DOHH2 (cell line): ENCODE data around the gene MALT1.

Experiments used
- H3F3A ChIP-seq: fragments of 200-600 bp; sonication (generic), shearing (Covaris generic); 2 replicates; pipeline ENCODE4 v1.6.0; 2016; ENCODE audit warnings: antibody characterized with exemption, mild to moderate bottlenecking; ENCODE audit not compliant: control insufficient read depth, insufficient read depth
- H3K27ac ChIP-seq: fragments of 200-600 bp; sonication (generic); 2 replicates; pipeline ENCODE4 v1.5.1; 2014; ENCODE audit warnings: low read depth, mild to moderate bottlenecking, low read length, moderate library complexity
- H3K27me3 ChIP-seq: fragments of 200-600 bp; sonication (generic); 2 replicates; pipeline ENCODE4 v1.6.1; 2014; ENCODE audit warnings: mild to moderate bottlenecking, low read length, mixed read lengths; ENCODE audit not compliant: control insufficient read depth
- H3K36me3 ChIP-seq: fragments of 200-600 bp; sonication (generic); 2 replicates; pipeline ENCODE4 v1.6.1; 2014; ENCODE audit warnings: mild to moderate bottlenecking, low read length, moderate library complexity, mixed read lengths; ENCODE audit not compliant: control insufficient read depth
- H3K4me1 ChIP-seq: fragments of 200-600 bp; sonication (generic); 2 replicates; pipeline ENCODE4 v1.6.1; 2014; ENCODE audit warnings: mild to moderate bottlenecking, low read length, mixed read lengths; ENCODE audit not compliant: control insufficient read depth
- H3K4me2 ChIP-seq: fragments of 200-600 bp; sonication (generic); 2 replicates; pipeline ENCODE4 v1.6.0; 2014; ENCODE audit warnings: mild to moderate bottlenecking, low read length, moderate library complexity
- H3K4me3 ChIP-seq: fragments of 200-600 bp; sonication (generic); 2 replicates; pipeline ENCODE4 v1.5.1; 2014; ENCODE audit warnings: mild to moderate bottlenecking, low read length, mixed read lengths
- H3K79me2 ChIP-seq: fragments of 200-600 bp; sonication (generic); 2 replicates; pipeline ENCODE4 v1.6.1; 2014; ENCODE audit warnings: mild to moderate bottlenecking, low read length, mixed read lengths; ENCODE audit not compliant: control insufficient read depth
- H3K9me2 ChIP-seq: fragments of 200-600 bp; sonication (generic); replicated peaks from 2 replicates; pipeline ENCODE4 v1.6.1; 2014; ENCODE audit warnings: mild to moderate bottlenecking, low read length, mixed read lengths; ENCODE audit not compliant: control insufficient read depth
- H3K9me3 ChIP-seq: fragments of 200-600 bp; sonication (generic); 2 replicates; pipeline ENCODE4 v1.6.1; 2014; ENCODE audit warnings: antibody characterized with exemption, low read length, mixed read lengths; ENCODE audit not compliant: control insufficient read depth, insufficient read depth
- H4K20me1 ChIP-seq: fragments of 200-600 bp; sonication (generic); 2 replicates; pipeline ENCODE4 v1.6.0; 2014; ENCODE audit warnings: low read depth, mild to moderate bottlenecking, antibody characterized with exemption, low read length, moderate library complexity; ENCODE audit not compliant: control insufficient read depth, insufficient read depth
- EZH2phosphoT487 ChIP-seq: fragments of 200-600 bp; sonication (generic); IDR thresholded peaks from 2 replicates; pipeline ENCODE4 v1.6.1; 2017; ENCODE audit warnings: borderline replicate concordance, mild to moderate bottlenecking, antibody characterized with exemption, low read length, moderate library complexity, mixed read lengths
- TF ChIP-seq, protein P1 (sequence below): fragments of 200-600 bp; sonication (generic); IDR thresholded peaks from one replicate; pipeline ENCODE4 v1.5.1; 2014; ENCODE audit warnings: antibody characterized with exemption, mild to moderate bottlenecking, low read depth, low read length; ENCODE audit not compliant: poor library complexity, severe bottlenecking

MALT1 gene

DNA sequence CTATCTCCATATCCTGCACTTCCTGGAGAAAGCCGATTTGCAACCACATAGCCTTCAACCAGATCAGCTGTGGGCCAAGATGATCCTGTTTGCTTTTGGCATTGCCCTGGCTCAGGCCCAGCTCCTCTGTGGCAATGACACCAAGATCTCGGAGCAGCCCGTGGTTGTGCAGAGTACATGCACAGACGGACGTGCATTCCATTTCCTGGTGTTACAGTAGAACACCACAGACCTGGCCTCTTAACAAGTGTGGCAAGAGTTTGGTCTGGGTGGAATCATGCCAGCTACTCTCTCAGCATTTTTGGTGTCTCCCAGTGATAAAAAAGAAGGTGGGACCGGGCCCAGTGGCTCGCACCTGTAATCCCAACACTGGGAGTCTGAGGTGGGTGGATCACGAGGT is 20.0 kb downstream of the MALT1 start:
- Histone ChIP-seq H3F3A (no peaks in the 10 kb centered on the region), H4K20me1 (0 out of 2 replicates have a peak, but pooled peaks cover 3% of the 10 kb centered on the region), H3K27ac (no peak overlapping the region), H3K36me3 (peaks cover 43% of the 10 kb centered on the region), H3K4me2 (no peak overlapping the region), H3K9me3 (no peaks in the 10 kb centered on the region), H3K4me1 (no peaks in the 10 kb centered on the region), H3K9me2 (no peaks in the 10 kb centered on the region), H3K4me3 (no peak overlapping the region), H3K79me2 (peaks cover 10% of the 10 kb centered on the region), H3K27me3 (no peaks in the 10 kb centered on the region)
- TF ChIP-seq, protein P1, sequence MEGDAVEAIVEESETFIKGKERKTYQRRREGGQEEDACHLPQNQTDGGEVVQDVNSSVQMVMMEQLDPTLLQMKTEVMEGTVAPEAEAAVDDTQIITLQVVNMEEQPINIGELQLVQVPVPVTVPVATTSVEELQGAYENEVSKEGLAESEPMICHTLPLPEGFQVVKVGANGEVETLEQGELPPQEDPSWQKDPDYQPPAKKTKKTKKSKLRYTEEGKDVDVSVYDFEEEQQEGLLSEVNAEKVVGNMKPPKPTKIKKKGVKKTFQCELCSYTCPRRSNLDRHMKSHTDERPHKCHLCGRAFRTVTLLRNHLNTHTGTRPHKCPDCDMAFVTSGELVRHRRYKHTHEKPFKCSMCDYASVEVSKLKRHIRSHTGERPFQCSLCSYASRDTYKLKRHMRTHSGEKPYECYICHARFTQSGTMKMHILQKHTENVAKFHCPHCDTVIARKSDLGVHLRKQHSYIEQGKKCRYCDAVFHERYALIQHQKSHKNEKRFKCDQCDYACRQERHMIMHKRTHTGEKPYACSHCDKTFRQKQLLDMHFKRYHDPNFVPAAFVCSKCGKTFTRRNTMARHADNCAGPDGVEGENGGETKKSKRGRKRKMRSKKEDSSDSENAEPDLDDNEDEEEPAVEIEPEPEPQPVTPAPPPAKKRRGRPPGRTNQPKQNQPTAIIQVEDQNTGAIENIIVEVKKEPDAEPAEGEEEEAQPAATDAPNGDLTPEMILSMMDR: no peak
- TF ChIP-seq EZH2phosphoT487: no peak

DNA sequence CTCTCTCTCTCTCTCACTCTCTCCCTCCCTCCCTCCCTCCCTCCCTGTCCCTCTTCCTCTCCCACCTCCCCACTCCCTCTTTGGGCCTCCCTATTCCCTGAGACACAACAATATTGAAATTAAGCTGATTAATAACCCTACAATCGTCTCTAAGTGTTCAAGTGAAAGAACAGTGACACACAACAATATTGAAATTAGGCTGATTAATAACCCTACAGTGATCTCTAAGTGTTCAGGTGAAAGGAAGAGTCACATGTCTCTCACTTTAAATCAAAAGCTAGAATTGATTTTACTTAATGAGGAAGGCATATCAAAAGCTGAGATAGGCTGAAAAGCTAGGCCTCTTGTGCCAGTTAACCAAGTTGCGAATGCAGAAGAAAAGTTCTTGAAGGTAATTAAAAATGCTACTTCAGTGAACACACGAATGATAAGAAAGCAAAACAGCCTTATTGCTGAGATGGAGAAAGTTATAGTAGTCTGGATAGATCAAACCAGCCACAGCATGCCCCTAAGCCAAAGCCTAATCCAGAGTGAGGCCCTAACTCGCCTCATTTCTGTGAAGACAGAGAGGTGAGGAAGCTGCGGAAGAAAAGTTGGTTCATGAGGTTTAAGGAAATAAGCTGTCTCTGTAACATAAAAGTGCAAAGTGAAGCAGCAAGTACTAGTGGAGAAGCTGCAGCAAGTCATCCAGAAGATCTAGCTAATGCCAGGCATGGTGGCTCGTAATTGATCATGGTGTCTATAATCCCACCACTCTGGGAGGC is 21.3 kb downstream of the MALT1 start:
- H3K27ac ChIP-seq: no peak overlapping the region
- 0 out of 2 replicates have a peak, but pooled peaks cover 3% of the 10 kb centered on the region for H4K20me1 ChIP-seq
- TF ChIP-seq, protein P1: no peak
- no peak for TF ChIP-seq EZH2phosphoT487
- peaks cover 4% of the 10 kb centered on the region for H3K79me2 ChIP-seq
- peaks cover 39% of the 10 kb centered on the region for H3K36me3 ChIP-seq
- H3K4me1 ChIP-seq: no peaks in the 10 kb centered on the region
- no peaks in the 10 kb centered on the region for H3K9me3 ChIP-seq
- no peaks in the 10 kb centered on the region for H3F3A ChIP-seq
- no peak overlapping the region for H3K4me3 ChIP-seq
- no peaks in the 10 kb centered on the region for H3K27me3 ChIP-seq
- no peaks in the 10 kb centered on the region for H3K9me2 ChIP-seq
- H3K4me2 ChIP-seq: no peak overlapping the region

DNA sequence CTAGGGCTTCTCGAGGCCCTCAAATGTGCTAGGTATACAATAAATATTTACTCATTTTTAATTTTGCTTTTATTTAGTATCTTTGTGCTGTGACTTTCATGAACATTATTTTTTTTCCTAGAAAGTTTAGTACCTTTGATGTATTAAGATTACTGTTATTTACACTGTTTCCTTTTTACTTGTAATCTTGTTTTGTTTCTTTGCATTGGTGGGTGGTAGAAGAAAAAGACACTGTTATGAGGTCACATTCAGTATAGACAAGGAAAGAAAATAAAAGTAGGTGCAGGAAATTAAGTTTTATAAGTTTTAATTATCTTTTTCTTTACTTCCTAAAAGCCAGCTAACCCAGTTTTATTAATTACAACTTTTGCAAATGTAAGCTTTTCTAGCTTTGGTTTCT is 23.0 kb downstream of the MALT1 start:
- Histone ChIP-seq H3K4me1 (no peaks in the 10 kb centered on the region), H3K27me3 (no peaks in the 10 kb centered on the region), H3K79me2 (no peaks in the 10 kb centered on the region; the same call in 1 of the 2 replicates), H3K4me2 (no peak overlapping the region), H4K20me1 (0 out of 2 replicates have a peak, but pooled peaks cover 3% of the 10 kb centered on the region), H3F3A (no peaks in the 10 kb centered on the region), H3K9me2 (no peaks in the 10 kb centered on the region), H3K4me3 (no peak overlapping the region), H3K27ac (no peak overlapping the region), H3K9me3 (no peaks in the 10 kb centered on the region), H3K36me3 (peaks cover 31% of the 10 kb centered on the region)
- TF ChIP-seq, protein P1: no peak
- no peak for TF ChIP-seq EZH2phosphoT487
